ENCODE data around the gene CWF19L1.

DNA sequence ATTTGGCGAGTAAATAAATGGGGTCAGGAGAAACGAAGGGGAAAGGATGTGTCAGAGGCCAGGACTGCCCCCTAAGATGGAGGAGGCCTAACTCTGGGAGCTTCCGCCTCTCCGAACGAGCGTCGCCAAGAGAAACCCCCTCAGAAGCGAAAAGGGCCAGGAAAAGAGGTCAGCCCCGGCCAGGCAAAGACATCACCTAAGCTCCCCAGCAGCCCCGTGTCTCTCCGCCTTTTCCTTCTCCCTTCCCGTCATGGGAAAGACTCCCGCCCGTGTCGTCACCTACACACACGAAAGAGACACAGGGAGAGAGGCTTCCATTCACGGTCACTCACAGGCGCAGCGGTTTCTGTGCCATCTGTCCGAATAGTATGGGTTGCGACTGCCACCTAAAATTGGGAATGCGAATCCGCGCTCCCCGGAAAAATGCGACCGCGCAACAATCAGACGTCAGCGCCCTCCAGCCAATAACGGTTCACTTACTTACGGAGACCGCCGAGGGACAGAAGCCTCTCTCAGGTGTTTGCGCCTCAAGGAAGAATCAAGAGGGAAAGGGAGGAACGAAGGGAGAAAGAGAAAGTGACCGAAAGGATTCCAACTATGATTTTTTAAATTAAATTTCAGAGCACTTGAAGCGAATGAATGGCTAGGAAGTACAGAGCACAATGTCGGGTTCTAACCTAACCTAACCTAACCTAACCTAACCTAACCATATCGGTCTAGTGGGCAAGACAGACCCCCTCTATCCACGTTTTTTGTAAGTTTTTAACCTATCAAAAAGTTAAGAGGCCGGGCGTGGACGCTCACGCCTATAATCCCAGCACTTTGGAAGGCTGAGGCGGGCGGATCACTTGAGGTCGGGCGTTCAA, at the start of gene CWF19L1:
- TF ChIP-seq CTCF (IDR thresholded peaks at IDR 0.05; ENCODE audit: extremely low read depth in 1 of 2, insufficient read depth in 1 of 2, low read depth in 1 of 2, low read length in 2 of 2) (no peak), JUN (IDR thresholded peaks at IDR 0.05; ENCODE audit: borderline replicate concordance, insufficient read depth, insufficient read length, low read depth) (no peak)

Data from endothelial cell of umbilical vein (primary cell).